IMR-90 (cell line): Measurements from ENCODE around the gene PNPLA2. TPM values are rescaled to one million over a fixed set of nuclear protein-coding genes. Genes with fewer than 3 reads are reported as not detected.

Experiments
- ATAC-seq: fragments of 200-7000 bp; cut with Tn5 transposase; 2 replicates; pipeline ENCODE4 v1.9.1; 2020; ENCODE audit warnings: low read depth, mild to moderate bottlenecking, moderate library complexity
- BruUV-seq: library from RNA; stranded (reverse); fragments of 400-500 nt; replicated peaks from 2 replicates; lab custom pipeline; 2021; lab: Mats Ljungman, UMichigan
- CTCF ChIA-PET: fragments of 300-600 bp; formaldehyde crosslinking; extraction: SDS; loops from one replicate; lab custom pipeline; 2021; ENCODE audit warnings: antibody characterized with exemption; lab: Yijun Ruan, JAX
- POLR2A ChIA-PET: fragments of 300-600 bp; sonication (Branson Sonifier 250); formaldehyde crosslinking; loops from one replicate; lab custom pipeline; 2022; ENCODE audit warnings: antibody characterized with exemption; ENCODE audit not compliant: unreplicated experiment; lab: Charles Lee
- DNase-seq: peaks from one replicate; pipeline ENCODE4 v3.0.0; 2013
- H2AFZ ChIP-seq: replicated peaks from 2 replicates; pipeline ENCODE3; 2013; ENCODE audit warnings: low read length, mild to moderate bottlenecking; ENCODE audit not compliant: poor library complexity
- H2AK5ac ChIP-seq: 2 replicates; pipeline ENCODE4 v1.6.1; 2013; ENCODE audit warnings: low read depth, low read length, inconsistent platforms
- H2AK9ac ChIP-seq: replicated peaks from 2 replicates; pipeline ENCODE3; 2013; ENCODE audit warnings: mild to moderate bottlenecking, low read depth, low read length, moderate library complexity; ENCODE audit not compliant: poor library complexity
- H2BK120ac ChIP-seq: 2 replicates; pipeline ENCODE4 v1.6.1; 2013; ENCODE audit warnings: low read depth, low read length, inconsistent platforms
- H2BK15ac ChIP-seq: 3 replicates; pipeline ENCODE4 v1.6.1; 2013; ENCODE audit warnings: low read depth, low read length, inconsistent platforms
- H2BK20ac ChIP-seq: 2 replicates; pipeline ENCODE4 v1.6.1; 2013; ENCODE audit warnings: low read depth, mild to moderate bottlenecking, inconsistent platforms, low read length, moderate library complexity
- H2BK5ac ChIP-seq: 2 replicates; pipeline ENCODE4 v1.6.1; 2013; ENCODE audit warnings: mild to moderate bottlenecking, low read depth, low read length, inconsistent platforms; ENCODE audit not compliant: poor library complexity, severe bottlenecking
- H3K14ac ChIP-seq: replicated peaks from 2 replicates; pipeline ENCODE4 v1.6.1; 2013; ENCODE audit warnings: low read depth, low read length, inconsistent platforms
- H3K18ac ChIP-seq: 2 replicates; pipeline ENCODE4 v1.6.1; 2013; ENCODE audit warnings: low read depth, low read length, control low read depth
- H3K23ac ChIP-seq: 2 replicates; pipeline ENCODE4 v1.6.1; 2013; ENCODE audit warnings: low read depth, low read length, inconsistent platforms
- H3K27ac ChIP-seq: 2 replicates; pipeline ENCODE4 v1.5.1; 2013; ENCODE audit warnings: mild to moderate bottlenecking, control low read depth, low read length; ENCODE audit not compliant: insufficient read depth
- H3K27me3 ChIP-seq: 2 replicates; pipeline ENCODE4 v1.6.1; 2013; ENCODE audit warnings: low read length; ENCODE audit not compliant: control insufficient read depth, insufficient read depth
- H3K36me3 ChIP-seq: 2 replicates; pipeline ENCODE4 v1.6.1; 2013; ENCODE audit warnings: low read length, mixed read lengths; ENCODE audit not compliant: control insufficient read depth, insufficient read depth
- H3K4ac ChIP-seq: 2 replicates; pipeline ENCODE4 v1.6.1; 2013; ENCODE audit warnings: low read depth, low read length, inconsistent platforms
- H3K4me1 ChIP-seq: 2 replicates; pipeline ENCODE4 v1.6.1; 2013; ENCODE audit warnings: low read length, mixed read lengths; ENCODE audit not compliant: control insufficient read depth, insufficient read depth
- H3K4me2 ChIP-seq: 2 replicates; pipeline ENCODE4 v1.6.1; 2013; ENCODE audit warnings: low read depth, mild to moderate bottlenecking, control low read depth, low read length, moderate library complexity
- H3K4me3 ChIP-seq: 2 replicates; pipeline ENCODE4 v1.5.1; 2013; ENCODE audit warnings: low read depth, mild to moderate bottlenecking, control low read depth, low read length, moderate library complexity; ENCODE audit not compliant: insufficient read depth
- H3K56ac ChIP-seq: 2 replicates; pipeline ENCODE4 v1.6.1; 2013; ENCODE audit warnings: low read length, inconsistent platforms; ENCODE audit not compliant: insufficient read depth; ENCODE audit errors: extremely low read depth
- H3K79me1 ChIP-seq, 2 experiments: 2 replicates each; pipeline ENCODE4 v1.6.1; 2013; ENCODE audit warnings: low read length in 2 of 2, inconsistent platforms in 1 of 2, low read depth in 1 of 2
- H3K9ac ChIP-seq: 2 replicates; pipeline ENCODE4 v1.6.1; 2013; ENCODE audit warnings: low read depth, low read length, control low read depth
- H3K9me1 ChIP-seq: 2 replicates; pipeline ENCODE4 v1.6.1; 2013; ENCODE audit warnings: low read length, inconsistent platforms; ENCODE audit not compliant: insufficient read depth
- H3K9me3 ChIP-seq: 2 replicates; pipeline ENCODE4 v1.6.1; 2013; ENCODE audit warnings: low read length; ENCODE audit not compliant: control insufficient read depth, insufficient read depth
- H4K20me1 ChIP-seq: 2 replicates; pipeline ENCODE4 v1.6.1; 2013; ENCODE audit warnings: low read length, inconsistent platforms; ENCODE audit not compliant: insufficient read depth
- H4K5ac ChIP-seq: 2 replicates; pipeline ENCODE4 v1.6.1; 2013; ENCODE audit warnings: mild to moderate bottlenecking, low read depth, low read length, control low read depth
- H4K8ac ChIP-seq, 2 experiments: 2 replicates each; pipeline ENCODE4 v1.6.1; 2013; ENCODE audit warnings: low read depth in 2 of 2, low read length in 2 of 2, control low read depth in 1 of 2, inconsistent platforms in 1 of 2
- H4K91ac ChIP-seq: 2 replicates; pipeline ENCODE4 v1.6.1; 2013; ENCODE audit warnings: low read depth, low read length, inconsistent platforms; ENCODE audit not compliant: insufficient read depth
- CEBPB ChIP-seq: IDR thresholded peaks from 2 replicates; pipeline ENCODE4 v1.6.1; 2012; ENCODE audit warnings: low read depth, low read length, improper control_type of control experiment
- POLR2A ChIP-seq: IDR thresholded peaks from 2 replicates; pipeline ENCODE4 v1.6.1; 2012; ENCODE audit warnings: mild to moderate bottlenecking, low read depth, low read length
- RAD21 ChIP-seq: IDR thresholded peaks from 2 replicates; pipeline ENCODE4 v1.6.1; 2012; ENCODE audit warnings: low read length, improper control_type of control experiment
- WGBS, 2 experiments: methylation state at CpG; one replicate each; pipeline versions ENCODE4 v1.1.5 to v1.1.7; 2013; ENCODE audit warnings: missing lambda C conversion rate in 2 of 2; ENCODE audit not compliant: insufficient read length in 1 of 2; ENCODE audit errors: extremely low coverage in 2 of 2; 5-methylcytosine and 5-hydroxymethylcytosine counted together
- dilution Hi-C: fragments of 300-500 bp; cut with HindIII; formaldehyde crosslinking; loops from one replicate; pipeline ENCODE4 v1.14.3; 2018; ENCODE audit warnings: low sequenced_read_pairs; ENCODE audit not compliant: unreplicated experiment
- in situ Hi-C: fragments of 300-500 bp; cut with MboI; formaldehyde crosslinking; loops from 3 replicates; pipeline ENCODE4 v1.14.3; 2019; ENCODE audit warnings: low sequenced_read_pairs, inconsistent platforms, mixed read lengths
- intact Hi-C: fragments of 100-400 bp; cut with micrococcal nuclease; formaldehyde crosslinking; loops from 2 replicates; pipeline ENCODE4 v1.10.0; 2022
- polyA plus RNA-seq, 3 experiments: library from polyadenylated mRNA; depleted of rRNA; stranded (reverse); fragments of >200 nt; gene quantifications; 2 replicates each; pipeline ENCODE4 v1.2.3, GENCODE V29; 2012; ENCODE audit warnings: low replicate concordance in 1 of 3
- total RNA-seq: library from RNA; depleted of rRNA; stranded (reverse); fragments of >200 nt; gene quantifications from 2 replicates; pipeline ENCODE4 v1.2.3, GENCODE V29; 2012

PNPLA2 gene
- total and polyA plus RNA-seq, 2 of the 4 experiments (the other 2 are of a cell fraction) = 7.0 to 94.3 TPM

DNA sequence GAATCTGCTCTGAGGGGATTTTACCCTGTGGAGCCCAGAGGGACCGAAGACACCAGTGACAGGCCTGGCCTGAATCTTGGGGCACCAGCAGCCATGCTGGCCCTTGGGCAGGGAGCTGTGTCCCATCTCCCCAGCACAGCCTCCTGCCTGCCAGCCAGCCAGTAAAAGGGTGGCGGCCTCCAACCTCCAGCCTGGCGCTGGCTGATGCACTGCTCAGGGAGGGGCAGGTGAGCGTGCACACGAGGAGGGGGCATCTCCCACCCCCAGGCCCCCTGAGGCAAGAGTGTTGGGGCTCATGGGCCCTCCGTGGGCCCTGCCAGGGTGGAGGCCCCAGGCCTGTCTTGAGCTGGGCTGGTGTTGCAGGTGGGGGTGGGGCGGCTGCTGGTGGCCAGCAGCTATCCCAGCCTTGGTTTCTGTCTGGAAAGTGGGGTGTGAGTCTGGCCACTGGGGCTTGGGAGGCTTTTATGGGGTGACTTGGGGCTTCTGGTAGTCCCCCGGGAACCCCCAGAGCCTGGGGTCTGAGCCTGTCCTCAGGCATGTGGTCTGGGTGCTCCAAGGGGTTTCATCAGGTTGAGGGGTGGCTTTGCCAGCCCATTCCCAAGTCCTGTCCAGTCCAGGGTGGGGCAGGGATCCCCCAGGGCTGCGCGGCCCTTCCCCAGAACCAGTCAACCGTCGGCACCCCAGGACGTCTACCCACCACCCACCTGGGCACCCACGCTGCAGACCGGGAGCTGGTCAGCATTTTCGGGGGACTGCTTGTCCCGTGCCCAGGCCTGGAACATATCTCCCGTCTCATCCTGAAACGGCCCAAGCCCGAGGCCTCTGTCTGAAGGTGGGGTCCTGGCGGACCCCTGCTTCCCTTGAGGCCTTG is 41.8 kb downstream of the PNPLA2 start:
- Histone ChIP-seq H2AFZ (no peak overlapping the region), H3K36me3 (peaks cover 31% of the 10 kb centered on the region), H3K14ac (no peak overlapping the region), H4K5ac (no peak overlapping the region), H2BK5ac (no peak overlapping the region), H3K27ac (no peak overlapping the region), H3K4me1 (peaks cover 12% of the 10 kb centered on the region), H3K4me2 (no peak overlapping the region; the same call in 1 of the 2 replicates), H2BK20ac (no peak overlapping the region), H3K4ac (no peak overlapping the region), H3K27me3 (no peaks in the 10 kb centered on the region), H4K8ac (0 out of 4 replicates have a peak overlapping the region, but pooled peaks of 1 of the 2 experiments have one; percentile 57), H3K79me1 (peaks cover 24 to 81% of the 10 kb centered on the region in 2 experiments), H3K9me1 (peaks cover 3% of the 10 kb centered on the region; the same call in 1 of the 2 replicates), H4K91ac (no peak overlapping the region), H3K23ac (no peak overlapping the region), H2AK9ac (peak overlapping the region; percentile 53), H2AK5ac (peak overlapping the region; percentile 31; the same call in 1 of the 2 replicates), H3K56ac (no peak overlapping the region), H3K9me3 (no peaks in the 10 kb centered on the region), H3K18ac (no peak overlapping the region), H3K4me3 (no peak overlapping the region), H4K20me1 (peaks cover 60% of the 10 kb centered on the region), H3K9ac (no peak overlapping the region), H2BK120ac (no peak overlapping the region), H2BK15ac (no peak overlapping the region)
- in situ Hi-C loops (no loop called here), intact Hi-C loops (no loop called here), dilution Hi-C loops (no loop called here)
- POLR2A ChIA-PET = interaction anchor here (0.6 to 1.3 kb wide), 2 partner anchors 16 to 723 kb away, joined by 3 to 12 read pairs; no protein-coding TSS in a partner anchor
- ATAC-seq = no peak
- TF ChIP-seq CEBPB (no peak), RAD21 (no peak), POLR2A (no peak)
- CTCF ChIA-PET = interaction anchor here (0.6 kb wide), 1 partner anchor 38 kb away, joined by 3 read pairs; no protein-coding TSS in a partner anchor
- DNase-seq = no peak
- WGBS, 2 experiments = 83% methylated on average over 11 of the region's 21 CpGs; no CpG with 5 or more reads in 1 of the 2 experiments
- no TSS peak for BruUV-seq
